ENCODE data around the gene ATG16L1. TPM values are rescaled to one million over a fixed set of nuclear protein-coding genes. Genes with fewer than 3 reads are reported as not detected.

ATG16L1 gene
- 10 to 100 TPM in 2 of 3 donors, 1 to 10 TPM in 1; 7.9 to 11.0 (median 10.6) TPM for polyA plus RNA-seq

- H3K27ac ChIP-seq (ENCODE audit: low read depth, low read length), result no peak within 1 kb of the TSS
- WGBS, 3 donors, result 0 to 1% (median 0%) methylated on average over 74 to 75 of the region's 75 CpGs
Measured at GRCh38 chr2:233251306-233252116, at the start of gene ATG16L1. Gene ATG16L1 (plus strand): TSS chr2:233251673. CDS start chr2:233251828, 155 bp downstream.

- WGBS, 3 donors, result 44 to 76% (median 51%) methylated on average over 5 of the region's 5 CpGs
- H3K27ac ChIP-seq (ENCODE audit: low read depth, low read length), result no peak overlapping the region
Measured at GRCh38 chr2:233202531-233202944, 48.9 kb upstream of the ATG16L1 start.

- WGBS, 3 donors, result 97 to 98% (median 97%) methylated on average over 5 of the region's 5 CpGs
- H3K27ac ChIP-seq (ENCODE audit: low read depth, low read length), result no peak overlapping the region
Measured at GRCh38 chr2:233203060-233203459, 48.4 kb upstream of the ATG16L1 start.

GRCh38 chr2:233204286-233204936 is 47.1 kb upstream of the ATG16L1 start:
- H3K27ac ChIP-seq (ENCODE audit: low read depth, low read length), result no peak overlapping the region
- 88 to 97% (median 96%) methylated on average over 48 to 50 of the region's 50 CpGs for WGBS, 3 donors

GRCh38 chr2:233208382-233209116 is 42.9 kb upstream of the ATG16L1 start:
- no peak overlapping the region for H3K27ac ChIP-seq (ENCODE audit: low read depth, low read length)
- WGBS, 3 donors, result 67 to 81% (median 76%) methylated on average over 10 of the region's 10 CpGs

DNA sequence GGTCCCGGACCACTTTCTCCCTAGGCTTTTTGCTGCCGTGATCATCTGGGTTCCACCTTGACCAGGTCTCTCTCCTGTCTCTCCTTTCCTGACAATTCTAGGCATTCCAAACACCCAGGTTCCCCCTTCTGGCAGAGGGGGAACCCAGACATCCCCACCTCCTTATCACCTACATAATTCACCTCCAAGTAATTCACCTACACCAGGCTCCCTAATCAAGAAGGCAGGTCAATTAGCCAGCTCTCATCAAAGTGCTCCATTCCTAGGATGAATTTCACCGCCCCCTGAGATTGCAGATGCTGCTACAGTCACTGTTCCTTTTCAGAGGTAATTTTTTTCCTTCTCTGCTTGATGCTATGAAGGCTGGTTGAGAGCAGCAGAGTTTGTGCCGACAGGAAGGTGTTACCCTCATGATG is 42.3 kb upstream of the ATG16L1 start:
- WGBS, 3 donors, result 59 to 69% (median 66%) methylated on average over 4 of the region's 4 CpGs
- H3K27ac ChIP-seq (ENCODE audit: low read depth, low read length), result no peak overlapping the region

DNA sequence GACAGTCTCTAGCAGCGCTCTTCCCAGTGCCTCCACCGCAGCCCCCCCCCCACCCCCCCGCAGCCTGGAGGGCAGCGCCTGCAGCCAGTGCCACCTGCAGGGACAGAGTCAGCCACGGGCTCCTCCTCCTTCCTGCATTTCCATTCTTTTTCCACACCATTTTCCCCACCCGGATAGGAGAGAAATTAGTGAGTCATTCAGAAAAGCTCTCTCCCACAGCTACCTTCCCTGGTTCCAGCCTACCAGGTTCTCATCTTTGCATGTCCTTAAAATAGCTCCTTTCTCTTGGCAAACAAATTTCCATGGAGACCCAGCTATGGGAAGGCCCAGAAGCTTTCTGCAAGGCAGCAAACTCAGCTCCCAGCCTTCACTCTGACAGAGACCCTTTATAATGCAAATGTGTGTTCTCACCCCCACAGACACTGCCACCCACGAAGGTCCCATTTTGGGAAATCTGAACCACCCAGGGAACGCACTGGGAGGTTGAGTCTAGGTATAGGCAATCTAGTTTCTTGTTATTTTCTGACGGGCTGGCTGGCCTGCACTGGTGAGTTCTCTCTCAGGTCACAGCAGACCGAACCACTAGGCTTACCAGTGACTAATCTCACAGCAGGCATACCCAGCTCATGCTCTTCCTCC is 41.8 kb upstream of the ATG16L1 start:
- no peak overlapping the region for H3K27ac ChIP-seq (ENCODE audit: low read depth, low read length)
- WGBS, 3 donors, result 45 to 59% (median 47%) methylated on average over 6 to 10 of the region's 10 CpGs

DNA sequence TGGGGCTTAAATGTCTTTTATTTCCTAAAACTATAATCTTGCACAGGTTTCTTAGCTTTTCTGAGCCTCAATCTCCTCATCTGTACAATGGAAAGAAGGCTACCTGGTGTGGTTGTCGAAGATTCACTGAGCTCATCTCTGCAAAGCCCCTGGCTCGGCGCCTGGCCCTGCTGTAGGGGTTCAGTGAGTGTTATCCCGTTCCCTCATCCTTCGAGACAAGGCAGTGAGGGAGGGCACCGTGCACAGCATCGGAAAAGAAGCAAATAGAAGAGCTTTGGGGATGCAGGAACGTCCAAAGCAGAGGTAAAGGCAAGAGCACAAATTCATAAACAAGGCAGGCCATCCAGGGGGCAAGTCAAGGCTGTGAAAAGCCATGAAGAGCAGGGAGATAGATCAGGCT is 41.2 kb upstream of the ATG16L1 start:
- 89 to 93% (median 92%) methylated on average over 8 of the region's 8 CpGs for WGBS, 3 donors
- H3K27ac ChIP-seq (ENCODE audit: low read depth, low read length), result no peak overlapping the region

- no peak overlapping the region for H3K27ac ChIP-seq (ENCODE audit: low read depth, low read length)
- WGBS, 3 donors, result 55 to 70% (median 62%) methylated on average over 18 of the region's 18 CpGs
Measured at GRCh38 chr2:233210843-233211547, 40.5 kb upstream of the ATG16L1 start.

DNA sequence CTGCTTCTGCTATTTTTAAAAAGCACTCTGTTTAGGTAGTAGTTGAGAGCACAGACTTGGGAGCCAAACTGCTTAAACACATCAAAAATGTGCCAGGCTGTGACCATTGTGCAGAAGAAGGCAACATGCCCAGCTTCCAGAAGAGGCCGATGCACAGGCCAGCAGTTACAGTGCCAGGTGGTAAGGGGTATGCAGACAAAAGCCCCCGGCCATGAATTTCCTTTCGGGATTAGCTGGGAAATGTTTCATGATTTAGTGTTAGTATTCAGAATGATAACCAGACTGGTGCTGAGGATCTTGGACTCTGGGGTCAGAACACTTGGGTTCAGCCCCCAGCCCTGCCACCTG is 40.0 kb upstream of the ATG16L1 start:
- WGBS, 3 donors, result 58 to 77% (median 74%) methylated on average over 3 of the region's 3 CpGs
- no peak overlapping the region for H3K27ac ChIP-seq (ENCODE audit: low read depth, low read length)

- no peak overlapping the region for H3K27ac ChIP-seq (ENCODE audit: low read depth, low read length)
- WGBS, 3 donors, result 88 to 90% (median 90%) methylated on average over 15 of the region's 15 CpGs
Measured at GRCh38 chr2:233213011-233213410, 38.5 kb upstream of the ATG16L1 start.

DNA sequence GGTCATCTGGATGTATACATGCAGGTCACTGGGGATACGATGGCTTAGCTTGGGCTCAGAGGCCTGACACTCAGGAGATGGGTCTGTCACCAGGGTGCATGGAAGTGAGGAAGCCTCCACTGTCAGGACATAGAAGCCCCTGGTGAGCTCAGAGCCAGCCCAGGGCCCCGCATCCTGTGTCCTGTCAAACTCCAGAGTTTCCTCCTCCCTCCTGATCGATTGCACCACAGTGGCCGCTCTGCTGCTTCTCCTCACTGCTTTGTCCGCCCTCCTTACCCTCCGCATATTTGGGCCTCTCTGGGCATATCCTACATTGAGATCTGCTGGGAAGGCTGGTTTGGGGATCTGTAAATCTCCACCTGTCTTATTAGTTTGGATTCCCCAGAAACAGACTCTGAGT is 37.5 kb upstream of the ATG16L1 start:
- 83 to 92% (median 89%) methylated on average over 6 of the region's 6 CpGs for WGBS, 3 donors
- H3K27ac ChIP-seq (ENCODE audit: low read depth, low read length), result no peak overlapping the region

DNA sequence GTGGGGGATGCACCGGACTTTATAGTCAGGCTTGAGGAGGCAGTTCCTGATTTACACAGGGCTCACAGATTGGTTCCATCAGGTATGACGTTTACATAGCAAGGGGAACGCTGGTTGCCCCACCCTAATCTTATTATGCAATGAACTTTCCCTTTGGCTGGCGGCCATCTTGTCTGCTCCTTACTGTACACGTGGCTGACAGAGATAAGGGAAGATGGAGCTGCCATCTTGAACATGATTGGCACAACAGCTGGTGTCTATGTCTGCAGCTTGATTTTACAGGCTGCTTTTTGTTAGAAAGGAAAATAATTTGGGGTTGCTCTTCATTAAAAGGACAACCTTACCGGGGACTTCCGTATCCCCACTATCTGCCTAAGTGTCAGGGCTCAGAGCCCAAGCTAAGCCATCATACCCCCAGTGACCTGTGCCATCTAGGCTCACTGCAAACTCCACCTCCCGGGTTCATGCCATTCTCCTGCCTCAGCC is 33.5 kb upstream of the ATG16L1 start:
- 68 to 73% (median 69%) methylated on average over 8 of the region's 8 CpGs for WGBS, 3 donors
- no peak overlapping the region for H3K27ac ChIP-seq (ENCODE audit: low read depth, low read length)

DNA sequence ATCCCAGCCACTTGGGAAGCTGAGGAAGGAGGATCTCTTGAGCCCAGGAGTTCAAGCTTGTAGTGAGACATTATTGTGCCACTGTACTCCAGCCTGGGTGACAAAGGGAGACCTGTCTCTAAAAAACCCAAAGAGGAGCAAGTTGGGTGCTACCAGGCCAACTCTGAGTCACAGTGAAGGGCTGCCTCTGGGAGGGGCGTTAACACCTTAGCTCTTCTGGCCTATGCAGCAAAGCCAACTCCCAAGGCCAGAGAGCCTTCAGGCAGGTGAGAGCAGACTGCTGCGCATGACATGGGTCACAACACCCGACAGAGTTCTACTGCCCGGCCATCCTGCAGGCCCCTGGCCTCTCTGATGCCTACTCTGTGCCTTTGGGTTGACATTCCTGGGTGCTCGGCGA is 32.6 kb upstream of the ATG16L1 start:
- WGBS, 3 donors, result 93 to 97% (median 96%) methylated on average over 6 of the region's 6 CpGs
- H3K27ac ChIP-seq (ENCODE audit: low read depth, low read length), result no peak overlapping the region

DNA sequence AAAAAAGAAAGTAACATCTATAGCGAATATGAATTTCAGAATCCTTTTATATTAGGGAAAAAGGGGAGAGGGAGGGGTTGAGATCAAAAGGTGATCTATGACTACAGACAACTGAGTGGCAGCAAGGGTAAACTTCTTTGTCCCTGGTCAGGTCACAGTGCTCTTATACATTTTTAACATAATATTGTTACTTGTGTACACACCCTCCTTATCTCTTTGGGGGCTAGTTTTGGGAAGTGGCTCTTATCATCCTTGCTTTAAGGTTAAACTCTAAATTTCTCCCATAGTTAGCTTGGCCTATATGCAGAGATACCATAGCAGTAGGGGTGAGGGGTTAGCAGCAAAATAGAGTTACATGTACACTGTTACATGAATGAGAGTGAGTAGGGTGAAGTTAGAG is 31.6 kb upstream of the ATG16L1 start:
- WGBS, 3 donors, result 100% methylated on average over 1 of the region's 1 CpG
- H3K27ac ChIP-seq (ENCODE audit: low read depth, low read length), result no peak overlapping the region

DNA sequence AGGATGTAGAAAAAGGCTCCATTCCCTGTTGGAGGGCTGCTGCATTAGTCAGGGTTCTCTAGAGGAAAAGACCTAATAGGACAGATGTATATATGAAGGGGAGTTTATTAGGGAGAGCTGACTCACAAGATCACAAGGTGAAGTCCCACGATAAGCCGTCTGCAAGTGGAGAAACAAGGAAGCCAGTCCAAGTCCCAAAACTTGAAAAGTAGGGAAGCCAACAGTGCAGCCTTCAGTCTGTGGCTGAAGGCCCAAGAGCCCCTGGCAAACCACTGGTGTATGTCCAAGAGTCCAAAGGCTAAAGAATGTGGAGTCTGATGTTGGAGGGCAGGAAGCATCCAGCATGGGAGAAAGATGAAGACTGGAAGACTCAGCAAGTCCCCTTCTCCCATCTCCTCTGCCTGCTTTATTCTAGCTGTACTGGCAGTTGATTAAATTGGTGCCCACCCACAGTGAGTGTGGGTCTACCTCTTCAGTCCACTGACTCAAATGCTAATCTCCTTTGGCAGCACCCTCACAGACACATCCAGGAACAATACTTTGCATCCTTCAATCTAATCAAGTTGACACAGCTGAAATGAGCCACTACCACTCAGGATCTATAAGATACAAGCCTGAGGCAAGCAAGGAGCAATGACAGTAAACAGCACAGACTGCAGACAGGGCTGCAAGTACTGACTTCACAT is 30.0 kb upstream of the ATG16L1 start:
- WGBS, 3 donors, result 52 to 71% (median 64%) methylated on average over 2 of the region's 2 CpGs
- H3K27ac ChIP-seq (ENCODE audit: low read depth, low read length), result no peak overlapping the region

GRCh38 chr2:233223059-233223894 is 28.2 kb upstream of the ATG16L1 start:
- H3K27ac ChIP-seq (ENCODE audit: low read depth, low read length), result no peak overlapping the region
- 87 to 90% (median 87%) methylated on average over 14 of the region's 14 CpGs for WGBS, 3 donors

All from adipose tissue (tissue), 3 donors.